ENCODE measurements around the gene GSK3B.
"Not testable (repeated sequence)": the region's sequence is repeated elsewhere in the genome, so short reads cannot be mapped to it uniquely, and the experiment has no call there.

Gene GSK3B

GRCh38 chr3:119893769-119894168, 200.5 kb downstream of the GSK3B start:
- H3K9me3 Mint-ChIP-seq: peaks cover 9% of the 10 kb centered on the region
- DNase-seq (no peak), ATAC-seq (no peak)
- no peak overlapping the region for H3K27ac Mint-ChIP-seq
- peaks cover 13% of the 10 kb centered on the region for H3K36me3 Mint-ChIP-seq (ENCODE audit: low read depth)
- peaks cover 19% of the 10 kb centered on the region for H3K4me1 Mint-ChIP-seq
- H3K27me3 Mint-ChIP-seq: no peaks in the 10 kb centered on the region
- H3K4me3 Mint-ChIP-seq: no peak overlapping the region

- ATAC-seq: peak; percentile 59
- no peak overlapping the region for H3K4me3 Mint-ChIP-seq
Observed at GRCh38 chr3:119891944-119892721, 202.1 kb downstream of the GSK3B start.

GRCh38 chr3:119888681-119889080, 205.6 kb downstream of the GSK3B start:
- not testable (repeated sequence) for H3K27me3 Mint-ChIP-seq, ATAC-seq, H3K27ac Mint-ChIP-seq, DNase-seq, H3K4me3 Mint-ChIP-seq
- Mint-ChIP-seq H3K4me1 (peaks cover 10% of the 10 kb centered on the region), H3K9me3 (peaks cover 17% of the 10 kb centered on the region), H3K36me3 (ENCODE audit: low read depth) (peaks cover 30% of the 10 kb centered on the region)

More at GRCh38 chr3:119891944-119892721, 202.1 kb downstream of the GSK3B start:
- Mint-ChIP-seq H3K27ac (no peak overlapping the region), H3K4me1 (peaks cover 18% of the 10 kb centered on the region), H3K27me3 (no peaks in the 10 kb centered on the region), H3K36me3 (ENCODE audit: low read depth) (peaks cover 27% of the 10 kb centered on the region), H3K9me3 (peaks cover 17% of the 10 kb centered on the region)
- DNase-seq: peak; percentile 29

GRCh38 chr3:119885746-119886530, 208.3 kb downstream of the GSK3B start:
- Mint-ChIP-seq H3K36me3 (ENCODE audit: low read depth) (peaks cover 33% of the 10 kb centered on the region), H3K27ac (no peak overlapping the region), H3K27me3 (no peaks in the 10 kb centered on the region), H3K4me1 (no peaks in the 10 kb centered on the region), H3K9me3 (peaks cover 17% of the 10 kb centered on the region), H3K4me3 (no peak overlapping the region)
- no peak for ATAC-seq
- no peak for DNase-seq

GRCh38 chr3:119884161-119884557, 210.1 kb downstream of the GSK3B start:
- Mint-ChIP-seq H3K36me3 (ENCODE audit: low read depth) (peaks cover 36% of the 10 kb centered on the region), H3K27me3 (no peaks in the 10 kb centered on the region), H3K27ac (no peak overlapping the region), H3K4me1 (no peaks in the 10 kb centered on the region), H3K9me3 (peaks cover 11% of the 10 kb centered on the region), H3K4me3 (no peak overlapping the region)
- no peak for ATAC-seq
- no peak for DNase-seq

GRCh38 chr3:119883461-119884160, 210.6 kb downstream of the GSK3B start:
- Mint-ChIP-seq H3K4me1 (no peaks in the 10 kb centered on the region), H3K27ac (no peak overlapping the region), H3K4me3 (no peak overlapping the region), H3K9me3 (peaks cover 8% of the 10 kb centered on the region), H3K27me3 (no peaks in the 10 kb centered on the region), H3K36me3 (ENCODE audit: low read depth) (peaks cover 32% of the 10 kb centered on the region)
- ATAC-seq (no peak), DNase-seq (no peak)

GRCh38 chr3:119880966-119881365, 213.3 kb downstream of the GSK3B start:
- ATAC-seq (no peak), DNase-seq (no peak)
- Mint-ChIP-seq H3K4me3 (no peak overlapping the region), H3K27me3 (no peaks in the 10 kb centered on the region), H3K27ac (no peak overlapping the region), H3K4me1 (no peaks in the 10 kb centered on the region), H3K36me3 (ENCODE audit: low read depth) (peaks cover 20% of the 10 kb centered on the region), H3K9me3 (no peaks in the 10 kb centered on the region)

- no peak overlapping the region for H3K27ac Mint-ChIP-seq
- H3K36me3 Mint-ChIP-seq (ENCODE audit: low read depth): peaks cover 11% of the 10 kb centered on the region
- H3K4me3 Mint-ChIP-seq: no peak overlapping the region
- H3K27me3 Mint-ChIP-seq: no peaks in the 10 kb centered on the region
- no peaks in the 10 kb centered on the region for H3K9me3 Mint-ChIP-seq
- peaks cover 9% of the 10 kb centered on the region for H3K4me1 Mint-ChIP-seq
- ATAC-seq (no peak), DNase-seq (no peak)
Observed at GRCh38 chr3:119873646-119874045, 220.6 kb downstream of the GSK3B start.

GRCh38 chr3:119872773-119873172, 221.5 kb downstream of the GSK3B start:
- ATAC-seq (no peak), DNase-seq (no peak)
- Mint-ChIP-seq H3K36me3 (ENCODE audit: low read depth) (peaks cover 10% of the 10 kb centered on the region), H3K27ac (no peak overlapping the region), H3K4me3 (no peak overlapping the region), H3K9me3 (no peaks in the 10 kb centered on the region), H3K27me3 (no peaks in the 10 kb centered on the region), H3K4me1 (peaks cover 9% of the 10 kb centered on the region)

GRCh38 chr3:119871571-119871970, 222.7 kb downstream of the GSK3B start:
- Mint-ChIP-seq H3K4me1 (peaks cover 9% of the 10 kb centered on the region), H3K36me3 (ENCODE audit: low read depth) (peaks cover 15% of the 10 kb centered on the region), H3K9me3 (no peaks in the 10 kb centered on the region), H3K4me3 (no peak overlapping the region), H3K27me3 (no peaks in the 10 kb centered on the region), H3K27ac (no peak overlapping the region)
- DNase-seq (no peak), ATAC-seq (no peak)

- Mint-ChIP-seq H3K27me3 (no peaks in the 10 kb centered on the region), H3K27ac (no peak overlapping the region), H3K36me3 (ENCODE audit: low read depth) (peaks cover 20% of the 10 kb centered on the region), H3K4me3 (no peak overlapping the region), H3K9me3 (no peaks in the 10 kb centered on the region), H3K4me1 (peaks cover 9% of the 10 kb centered on the region)
- no peak for DNase-seq
- no peak for ATAC-seq
Observed at GRCh38 chr3:119870512-119870911, 223.7 kb downstream of the GSK3B start.

- H3K27ac Mint-ChIP-seq: no peak overlapping the region
- H3K27me3 Mint-ChIP-seq: no peaks in the 10 kb centered on the region
- peaks cover 3% of the 10 kb centered on the region for H3K4me1 Mint-ChIP-seq
- peaks cover 41% of the 10 kb centered on the region for H3K36me3 Mint-ChIP-seq (ENCODE audit: low read depth)
- H3K9me3 Mint-ChIP-seq: no peaks in the 10 kb centered on the region
- H3K4me3 Mint-ChIP-seq: no peak overlapping the region
- ATAC-seq (no peak), DNase-seq (no peak)
Observed at GRCh38 chr3:119864476-119864875, 229.8 kb downstream of the GSK3B start.

GRCh38 chr3:119862616-119863015, 231.6 kb downstream of the GSK3B start:
- Mint-ChIP-seq H3K36me3 (ENCODE audit: low read depth) (peaks cover 51% of the 10 kb centered on the region), H3K27me3 (no peaks in the 10 kb centered on the region), H3K27ac (no peak overlapping the region), H3K4me3 (no peak overlapping the region), H3K9me3 (no peaks in the 10 kb centered on the region), H3K4me1 (peaks cover 3% of the 10 kb centered on the region)
- no peak for DNase-seq
- ATAC-seq: no peak

- Mint-ChIP-seq H3K4me3 (no peak overlapping the region), H3K36me3 (ENCODE audit: low read depth) (peaks cover 56% of the 10 kb centered on the region), H3K9me3 (no peaks in the 10 kb centered on the region), H3K27me3 (no peaks in the 10 kb centered on the region), H3K27ac (no peak overlapping the region), H3K4me1 (peaks cover 3% of the 10 kb centered on the region)
- ATAC-seq (no peak), DNase-seq (no peak)
Observed at GRCh38 chr3:119861681-119862080, 232.6 kb downstream of the GSK3B start.

Data from activated naive CD8-positive, alpha-beta T cell treated with anti-CD3 and anti-CD28 coated beads, Interleukin-2, amount 50 U/mL, for 24 hours (primary cell).